ENCODE results near the gene ISG20.

GRCh38 chr15:88658972-88659931 lies 20.4 kb downstream of the ISG20 start:
- no peak for TF ChIP-seq POLR2AphosphoS5 (IDR thresholded peaks at IDR 0.05)
- no peak for TF ChIP-seq POLR2A (IDR thresholded peaks at IDR 0.05)

Measured in sigmoid colon (tissue), 4 donors.